Neural cell (in vitro differentiated cells): ENCODE data around the gene SPP2. TPM values are rescaled to one million over a fixed set of nuclear protein-coding genes. Genes with fewer than 3 reads are reported as not detected.

ENCODE experiments used
- H2AFZ ChIP-seq: fragments of 200-600, 300-800 bp; sonication (generic), shearing (Covaris generic); 2 replicates; pipeline ENCODE4 v1.6.0; 2014; ENCODE audit warnings: low read depth, mild to moderate bottlenecking, antibody characterized with exemption, low read length, moderate library complexity
- H3F3A ChIP-seq: fragments of 200-600 bp; shearing (Covaris generic); 2 replicates; pipeline ENCODE4 v1.6.1; 2016; ENCODE audit warnings: mild to moderate bottlenecking, moderate library complexity, mixed read lengths, antibody characterized with exemption, low read length; ENCODE audit not compliant: insufficient read depth, poor library complexity, severe bottlenecking
- H3K27ac ChIP-seq: fragments of 200-600, 300-800 bp; sonication (generic), shearing (Covaris generic); 2 replicates; pipeline ENCODE4 v1.5.1; 2014; ENCODE audit warnings: mild to moderate bottlenecking, low read length, moderate library complexity
- H3K27me3 ChIP-seq: fragments of 300-800, 200-600 bp; sonication (generic), shearing (Covaris generic); 2 replicates; pipeline ENCODE4 v1.6.0; 2014; ENCODE audit warnings: mild to moderate bottlenecking, low read depth, low read length, moderate library complexity; ENCODE audit not compliant: insufficient read depth
- H3K36me3 ChIP-seq: fragments of 300-800, 200-600 bp; sonication (generic), shearing (Covaris generic); 2 replicates; pipeline ENCODE4 v1.5.1; 2014; ENCODE audit warnings: mild to moderate bottlenecking, antibody characterized with exemption, low read length, moderate library complexity; ENCODE audit not compliant: insufficient read depth
- H3K4me2 ChIP-seq: fragments of 300-800, 200-600 bp; sonication (generic), shearing (Covaris generic); 2 replicates; pipeline ENCODE4 v1.6.0; 2014; ENCODE audit warnings: mild to moderate bottlenecking, low read length
- H3K4me3 ChIP-seq: fragments of 300-800, 200-600 bp; sonication (generic), shearing (Covaris generic); 2 replicates; pipeline ENCODE4 v1.5.1; 2014; ENCODE audit warnings: mild to moderate bottlenecking, low read length, moderate library complexity
- H3K79me2 ChIP-seq: fragments of 200-600 bp; shearing (Covaris generic); replicated peaks from 2 replicates; pipeline ENCODE4 v1.6.0; 2014; ENCODE audit warnings: mild to moderate bottlenecking, low read length, moderate library complexity; ENCODE audit not compliant: insufficient read depth
- H3K9ac ChIP-seq: fragments of 300-800, 200-600 bp; sonication (generic), shearing (Covaris generic); 2 replicates; pipeline ENCODE4 v1.6.1; 2016; ENCODE audit warnings: mild to moderate bottlenecking, low read length, mixed read lengths
- H3K9me2 ChIP-seq: fragments of 200-600 bp; shearing (Covaris generic); 2 replicates; pipeline ENCODE4 v1.6.1; 2016; ENCODE audit warnings: mild to moderate bottlenecking, low read length, mixed read lengths; ENCODE audit not compliant: insufficient read depth
- H3K9me3 ChIP-seq: fragments of 200-600, 300-800 bp; sonication (generic), shearing (Covaris generic); 2 replicates; pipeline ENCODE4 v1.6.1; 2016; ENCODE audit warnings: mild to moderate bottlenecking, mixed run types, low read length, moderate library complexity, mixed read lengths
- H4K20me1 ChIP-seq: fragments of 200-600 bp; shearing (Covaris generic); 2 replicates; pipeline ENCODE4 v1.6.1; 2016; ENCODE audit warnings: mild to moderate bottlenecking, mixed run types; ENCODE audit not compliant: insufficient read depth
- EZH2 ChIP-seq: fragments of 200-600, 300-800 bp; shearing (Covaris generic), sonication (generic); IDR thresholded peaks from 2 replicates; pipeline ENCODE4 v1.6.1; 2014; ENCODE audit warnings: antibody characterized with exemption, low read length, borderline replicate concordance, mild to moderate bottlenecking; ENCODE audit not compliant: insufficient read depth, poor library complexity, severe bottlenecking
- MXI1 ChIP-seq: fragments of 450-650 bp; conservative IDR thresholded peaks from 2 replicates; pipeline ENCODE4 v1.6.1; 2014; ENCODE audit warnings: antibody characterized with exemption, mild to moderate bottlenecking; ENCODE audit not compliant: poor library complexity, severe bottlenecking
- POLR2AphosphoS5 ChIP-seq: IDR thresholded peaks from 2 replicates; pipeline ENCODE4 v1.6.1; 2012
- SMC3 ChIP-seq: fragments of 450-650 bp; conservative IDR thresholded peaks from 2 replicates; pipeline ENCODE4 v1.6.1; 2014; ENCODE audit warnings: antibody characterized with exemption, mild to moderate bottlenecking, moderate library complexity; ENCODE audit not compliant: poor library complexity
- polyA plus RNA-seq: library from polyadenylated mRNA; depleted of rRNA; stranded (reverse); fragments of >200 nt; gene quantifications from 2 replicates; pipeline ENCODE4 v1.2.3, GENCODE V29; 2014
- TF ChIP-seq, protein P1 (sequence below): fragments of 450-650 bp; IDR thresholded peaks from 2 replicates; pipeline ENCODE4 v1.5.1; 2014; ENCODE audit warnings: antibody characterized with exemption, mild to moderate bottlenecking, moderate library complexity; ENCODE audit not compliant: poor library complexity, severe bottlenecking
- TF ChIP-seq, protein P2 (sequence below): IDR thresholded peaks from 2 replicates; pipeline ENCODE4 v1.6.1; 2012; ENCODE audit warnings: borderline replicate concordance

The SPP2 gene
- polyA plus RNA-seq, 1 donor from 2014 or later = not detected

DNA sequence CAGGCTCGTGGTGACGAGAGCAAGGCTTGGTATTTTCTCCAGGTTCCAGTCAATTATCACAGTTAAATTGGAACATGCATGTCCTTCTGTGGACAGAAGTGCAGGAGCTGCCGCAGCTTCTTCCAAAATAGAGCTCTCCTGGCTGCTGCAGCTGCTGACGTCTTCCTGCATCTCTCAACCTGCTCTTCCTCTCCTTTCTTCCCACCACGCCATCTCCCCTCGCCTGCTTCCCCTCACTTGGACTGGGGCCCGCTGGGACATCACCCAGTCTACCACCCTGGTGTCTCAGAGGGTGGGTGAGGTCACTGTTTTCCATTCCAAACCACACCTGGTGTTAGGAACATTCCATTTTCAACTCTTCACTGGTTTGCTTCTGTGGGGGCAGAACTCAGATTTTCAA lies 41.4 kb downstream of the SPP2 start:
- Histone ChIP-seq H3K27me3 (no peaks in the 10 kb centered on the region), H3K79me2 (no peaks in the 10 kb centered on the region), H3K36me3 (no peaks in the 10 kb centered on the region), H3K9me2 (no peaks in the 10 kb centered on the region), H3K4me3 (no peak overlapping the region), H3K9me3 (no peaks in the 10 kb centered on the region), H3F3A (no peaks in the 10 kb centered on the region), H4K20me1 (no peaks in the 10 kb centered on the region), H3K9ac (no peak overlapping the region), H3K4me2 (no peak overlapping the region), H3K27ac (no peak overlapping the region), H2AFZ (no peak overlapping the region)
- no peak for TF ChIP-seq POLR2AphosphoS5
- TF ChIP-seq, protein P1, sequence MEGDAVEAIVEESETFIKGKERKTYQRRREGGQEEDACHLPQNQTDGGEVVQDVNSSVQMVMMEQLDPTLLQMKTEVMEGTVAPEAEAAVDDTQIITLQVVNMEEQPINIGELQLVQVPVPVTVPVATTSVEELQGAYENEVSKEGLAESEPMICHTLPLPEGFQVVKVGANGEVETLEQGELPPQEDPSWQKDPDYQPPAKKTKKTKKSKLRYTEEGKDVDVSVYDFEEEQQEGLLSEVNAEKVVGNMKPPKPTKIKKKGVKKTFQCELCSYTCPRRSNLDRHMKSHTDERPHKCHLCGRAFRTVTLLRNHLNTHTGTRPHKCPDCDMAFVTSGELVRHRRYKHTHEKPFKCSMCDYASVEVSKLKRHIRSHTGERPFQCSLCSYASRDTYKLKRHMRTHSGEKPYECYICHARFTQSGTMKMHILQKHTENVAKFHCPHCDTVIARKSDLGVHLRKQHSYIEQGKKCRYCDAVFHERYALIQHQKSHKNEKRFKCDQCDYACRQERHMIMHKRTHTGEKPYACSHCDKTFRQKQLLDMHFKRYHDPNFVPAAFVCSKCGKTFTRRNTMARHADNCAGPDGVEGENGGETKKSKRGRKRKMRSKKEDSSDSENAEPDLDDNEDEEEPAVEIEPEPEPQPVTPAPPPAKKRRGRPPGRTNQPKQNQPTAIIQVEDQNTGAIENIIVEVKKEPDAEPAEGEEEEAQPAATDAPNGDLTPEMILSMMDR = no peak
- TF ChIP-seq, protein P2, sequence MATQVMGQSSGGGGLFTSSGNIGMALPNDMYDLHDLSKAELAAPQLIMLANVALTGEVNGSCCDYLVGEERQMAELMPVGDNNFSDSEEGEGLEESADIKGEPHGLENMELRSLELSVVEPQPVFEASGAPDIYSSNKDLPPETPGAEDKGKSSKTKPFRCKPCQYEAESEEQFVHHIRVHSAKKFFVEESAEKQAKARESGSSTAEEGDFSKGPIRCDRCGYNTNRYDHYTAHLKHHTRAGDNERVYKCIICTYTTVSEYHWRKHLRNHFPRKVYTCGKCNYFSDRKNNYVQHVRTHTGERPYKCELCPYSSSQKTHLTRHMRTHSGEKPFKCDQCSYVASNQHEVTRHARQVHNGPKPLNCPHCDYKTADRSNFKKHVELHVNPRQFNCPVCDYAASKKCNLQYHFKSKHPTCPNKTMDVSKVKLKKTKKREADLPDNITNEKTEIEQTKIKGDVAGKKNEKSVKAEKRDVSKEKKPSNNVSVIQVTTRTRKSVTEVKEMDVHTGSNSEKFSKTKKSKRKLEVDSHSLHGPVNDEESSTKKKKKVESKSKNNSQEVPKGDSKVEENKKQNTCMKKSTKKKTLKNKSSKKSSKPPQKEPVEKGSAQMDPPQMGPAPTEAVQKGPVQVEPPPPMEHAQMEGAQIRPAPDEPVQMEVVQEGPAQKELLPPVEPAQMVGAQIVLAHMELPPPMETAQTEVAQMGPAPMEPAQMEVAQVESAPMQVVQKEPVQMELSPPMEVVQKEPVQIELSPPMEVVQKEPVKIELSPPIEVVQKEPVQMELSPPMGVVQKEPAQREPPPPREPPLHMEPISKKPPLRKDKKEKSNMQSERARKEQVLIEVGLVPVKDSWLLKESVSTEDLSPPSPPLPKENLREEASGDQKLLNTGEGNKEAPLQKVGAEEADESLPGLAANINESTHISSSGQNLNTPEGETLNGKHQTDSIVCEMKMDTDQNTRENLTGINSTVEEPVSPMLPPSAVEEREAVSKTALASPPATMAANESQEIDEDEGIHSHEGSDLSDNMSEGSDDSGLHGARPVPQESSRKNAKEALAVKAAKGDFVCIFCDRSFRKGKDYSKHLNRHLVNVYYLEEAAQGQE = no peak
- TF ChIP-seq SMC3 = no peak
- TF ChIP-seq MXI1 = no peak
- no peak for TF ChIP-seq EZH2

DNA sequence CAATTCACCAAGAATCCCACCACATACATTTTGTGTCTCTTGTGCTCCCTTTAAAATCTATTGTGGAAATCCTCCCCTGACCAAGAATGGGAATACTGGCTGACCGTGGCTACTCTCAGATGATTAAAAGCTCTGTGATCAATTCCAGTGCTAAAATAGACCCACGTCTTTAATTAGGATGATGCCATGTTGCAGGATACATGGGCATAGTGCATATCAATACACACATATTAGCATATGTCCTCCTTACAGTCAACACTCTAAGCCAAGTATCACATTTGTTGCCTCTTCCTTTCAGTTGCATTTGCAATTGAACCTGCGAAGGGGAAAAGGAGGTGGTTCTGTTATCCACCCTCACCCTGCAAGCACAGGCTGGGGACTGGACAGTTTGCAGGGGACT lies 41.8 kb downstream of the SPP2 start:
- Histone ChIP-seq H3F3A (no peaks in the 10 kb centered on the region), H3K27me3 (no peaks in the 10 kb centered on the region), H3K4me3 (no peak overlapping the region), H3K9ac (no peak overlapping the region), H4K20me1 (no peaks in the 10 kb centered on the region), H2AFZ (no peak overlapping the region), H3K36me3 (no peaks in the 10 kb centered on the region), H3K9me2 (no peaks in the 10 kb centered on the region), H3K4me2 (no peak overlapping the region), H3K79me2 (no peaks in the 10 kb centered on the region), H3K9me3 (no peaks in the 10 kb centered on the region), H3K27ac (no peak overlapping the region)
- TF ChIP-seq POLR2AphosphoS5 (no peak), SMC3 (no peak), MXI1 (no peak)
- TF ChIP-seq, protein P1 = no peak
- TF ChIP-seq, protein P2 = no peak
